GM12801 (cell line): ENCODE results near the gene CYB5R3.

ENCODE experiments used
- CTCF ChIP-seq: IDR thresholded peaks from one replicate; pipeline ENCODE4 v1.5.1; 2011; ENCODE audit warnings: control low read depth; ENCODE audit not compliant: insufficient read length; ENCODE audit errors: extremely low read depth

Gene CYB5R3

GRCh38 chr22:42639541-42640241 lies 9.5 kb downstream of the CYB5R3 start:
- no peak for TF ChIP-seq CTCF

GRCh38 chr22:42637555-42637954 lies 11.6 kb downstream of the CYB5R3 start:
- no peak for TF ChIP-seq CTCF

- no peak for TF ChIP-seq CTCF
These were observed 12.7 kb downstream of the CYB5R3 start for GRCh38 chr22:42636506-42636905.

GRCh38 chr22:42635531-42635930 lies 13.7 kb downstream of the CYB5R3 start:
- no peak for TF ChIP-seq CTCF

- TF ChIP-seq CTCF = no peak
These were observed 16.2 kb downstream of the CYB5R3 start for GRCh38 chr22:42633013-42633412.

- TF ChIP-seq CTCF = no peak
These were observed 17.1 kb downstream of the CYB5R3 start for GRCh38 chr22:42632096-42632495.

GRCh38 chr22:42630901-42631602 lies 18.1 kb downstream of the CYB5R3 start:
- TF ChIP-seq CTCF = no peak
